OCI-LY3 (cell line): ENCODE data around the gene NKX2-3.

Source experiments
- H2AFZ ChIP-seq: fragments of 200-600, 300-600 bp; shearing (Covaris generic); 2 replicates; pipeline ENCODE4 v1.6.0; 2014; ENCODE audit warnings: antibody characterized with exemption, low read depth, low read length
- H3K27ac ChIP-seq: fragments of 200-600, 300-600 bp; sonication (generic); 2 replicates; pipeline ENCODE4 v1.5.1; 2014; ENCODE audit warnings: mild to moderate bottlenecking, low read length, moderate library complexity, mixed read lengths
- H3K27me3 ChIP-seq: fragments of 200-600, 300-600 bp; sonication (generic); 2 replicates; pipeline ENCODE4 v1.6.1; 2014; ENCODE audit warnings: low read depth, low read length, mixed read lengths
- H3K36me3 ChIP-seq: fragments of 200-600, 300-600 bp; sonication (generic); replicated peaks from 2 replicates; pipeline ENCODE3; 2014; ENCODE audit warnings: low read depth, low read length, mixed read lengths
- H3K4me1 ChIP-seq: fragments of 300-600, 200-600 bp; sonication (generic); 2 replicates; pipeline ENCODE4 v1.6.1; 2014; ENCODE audit warnings: low read length, mixed read lengths
- H3K4me2 ChIP-seq: fragments of 200-600, 300-600 bp; sonication (generic); 2 replicates; pipeline ENCODE4 v1.6.1; 2014; ENCODE audit warnings: low read length, mixed read lengths
- H3K4me3 ChIP-seq: fragments of 300-600, 200-600 bp; sonication (generic); 2 replicates; pipeline ENCODE4 v1.5.1; 2014; ENCODE audit warnings: antibody characterized with exemption, mild to moderate bottlenecking, low read length, moderate library complexity
- H3K79me2 ChIP-seq: fragments of 300-600, 200-600 bp; shearing (Covaris generic); 2 replicates; pipeline ENCODE4 v1.6.1; 2014; ENCODE audit warnings: mild to moderate bottlenecking, low read length, mixed read lengths
- H3K9ac ChIP-seq: fragments of 300-600, 200-600 bp; shearing (Covaris generic); 2 replicates; pipeline ENCODE4 v1.6.0; 2014; ENCODE audit warnings: mild to moderate bottlenecking, low read length, moderate library complexity
- H3K9me3 ChIP-seq: fragments of 200-600, 300-600 bp; shearing (Covaris generic); 2 replicates; pipeline ENCODE4 v1.6.1; 2014; ENCODE audit warnings: low read length, mixed read lengths; ENCODE audit not compliant: insufficient read depth
- H4K20me1 ChIP-seq: fragments of 200-600, 300-600 bp; sonication (generic); 2 replicates; pipeline ENCODE4 v1.6.1; 2016; ENCODE audit warnings: low read length, mixed read lengths; ENCODE audit not compliant: insufficient read depth
- CTCF ChIP-seq: fragments of 200-600, 300-600 bp; sonication (generic); IDR thresholded peaks from 2 replicates; pipeline ENCODE4 v1.5.1; 2014; ENCODE audit warnings: antibody characterized with exemption, low read length, low read depth
- EZH2phosphoT487 ChIP-seq: fragments of 200-600 bp; shearing (Covaris generic); IDR thresholded peaks from 2 replicates; pipeline ENCODE4 v1.6.1; 2018; ENCODE audit warnings: antibody characterized with exemption, mixed run types, low read depth

NKX2-3 gene

DNA sequence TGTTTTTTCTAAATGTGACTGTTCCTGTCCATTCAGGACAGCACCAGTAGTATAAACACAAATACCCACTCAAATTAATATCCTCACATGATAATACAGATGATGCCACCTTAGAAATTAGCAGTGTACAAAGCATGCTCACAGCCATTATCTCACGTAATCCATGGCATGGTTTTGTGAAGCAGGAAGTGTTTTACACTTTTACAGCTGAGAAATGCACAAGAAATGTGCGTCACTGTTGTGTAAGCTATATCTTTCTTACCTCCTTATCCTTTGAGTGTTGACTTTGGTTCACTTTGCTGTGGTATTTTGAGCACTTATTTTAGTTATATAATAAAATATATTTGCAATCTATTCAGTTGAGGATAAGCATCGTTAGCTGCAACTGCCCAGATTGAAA is 31.6 kb downstream of the NKX2-3 start:
- no peak for TF ChIP-seq CTCF
- H3K4me3 ChIP-seq, result no peak overlapping the region

GRCh38 chr10:99565166-99565565 is 32.4 kb downstream of the NKX2-3 start:
- Histone ChIP-seq H3K79me2 (no peaks in the 10 kb centered on the region), H3K36me3 (no peaks in the 10 kb centered on the region), H3K9ac (no peak overlapping the region), H3K4me2 (no peak overlapping the region), H3K9me3 (no peaks in the 10 kb centered on the region), H2AFZ (no peak overlapping the region), H4K20me1 (no peaks in the 10 kb centered on the region), H3K4me3 (no peak overlapping the region), H3K4me1 (peaks cover 22% of the 10 kb centered on the region), H3K27me3 (no peaks in the 10 kb centered on the region), H3K27ac (no peak overlapping the region)
- TF ChIP-seq EZH2phosphoT487, result no peak
- no peak for TF ChIP-seq CTCF

More for the DNA sequence above, 31.6 kb downstream of the NKX2-3 start:
- Histone ChIP-seq H3K4me1 (peaks cover 14% of the 10 kb centered on the region), H3K36me3 (no peaks in the 10 kb centered on the region), H3K9ac (no peak overlapping the region), H3K27ac (no peak overlapping the region), H4K20me1 (no peaks in the 10 kb centered on the region), H3K27me3 (no peaks in the 10 kb centered on the region), H2AFZ (no peak overlapping the region), H3K79me2 (no peaks in the 10 kb centered on the region), H3K9me3 (no peaks in the 10 kb centered on the region), H3K4me2 (no peak overlapping the region)

DNA sequence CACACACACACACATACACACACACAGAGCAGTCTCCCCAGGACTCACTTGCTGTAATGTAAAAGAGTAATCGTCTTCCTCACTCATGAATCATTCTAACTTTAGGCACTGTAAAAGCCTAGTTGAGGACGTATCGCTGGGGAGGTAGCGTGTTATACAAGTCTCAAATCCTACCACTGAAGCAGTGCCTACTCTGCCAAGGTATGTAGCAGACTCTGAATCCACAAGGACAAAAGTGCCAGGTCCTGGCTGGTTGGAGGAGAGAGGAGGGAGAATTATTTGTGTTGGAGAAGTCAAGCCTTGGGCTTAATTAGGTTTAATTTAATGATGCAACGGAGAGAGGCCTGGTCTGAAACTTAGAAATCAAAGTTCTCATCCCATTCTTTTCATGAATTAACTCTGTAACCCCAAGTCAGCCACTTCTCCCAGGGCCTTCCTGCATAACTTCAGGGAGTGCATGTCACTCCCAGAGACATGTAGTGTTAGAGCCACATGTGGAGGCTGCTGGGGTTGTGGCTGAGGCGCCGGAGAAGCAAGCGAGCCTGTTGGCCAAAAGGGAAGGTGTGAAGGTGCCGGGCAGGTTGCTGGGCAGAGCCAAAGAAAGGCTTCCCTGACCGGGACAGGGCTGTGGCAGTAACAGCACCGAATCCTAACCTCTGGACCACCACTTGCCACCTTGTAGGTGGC is 36.7 kb downstream of the NKX2-3 start:
- Histone ChIP-seq H3K9me3 (no peaks in the 10 kb centered on the region), H3K4me3 (no peak overlapping the region), H4K20me1 (no peaks in the 10 kb centered on the region), H3K27ac (no peak overlapping the region), H3K27me3 (no peaks in the 10 kb centered on the region), H3K4me2 (peak overlapping the region; percentile 25), H3K4me1 (peaks cover 14% of the 10 kb centered on the region), H3K36me3 (no peaks in the 10 kb centered on the region), H3K79me2 (no peaks in the 10 kb centered on the region), H2AFZ (no peak overlapping the region), H3K9ac (no peak overlapping the region)
- TF ChIP-seq EZH2phosphoT487 (no peak), CTCF (no peak)

- peak overlapping the region; percentile 25 for H3K4me2 ChIP-seq
- no peaks in the 10 kb centered on the region for H4K20me1 ChIP-seq
- TF ChIP-seq EZH2phosphoT487 (no peak), CTCF (no peak)
- H3K4me3 ChIP-seq, result no peak overlapping the region
- no peaks in the 10 kb centered on the region for H3K79me2 ChIP-seq
- H3K4me1 ChIP-seq, result peaks cover 14% of the 10 kb centered on the region
- H3K27ac ChIP-seq, result no peak overlapping the region
- no peaks in the 10 kb centered on the region for H3K36me3 ChIP-seq
- H3K9ac ChIP-seq, result no peak overlapping the region
- H3K9me3 ChIP-seq, result no peaks in the 10 kb centered on the region
- no peak overlapping the region for H2AFZ ChIP-seq
- H3K27me3 ChIP-seq, result no peaks in the 10 kb centered on the region
These were observed 37.2 kb downstream of the NKX2-3 start for GRCh38 chr10:99569961-99570360.
